Esophagus squamous epithelium (tissue), 4 donors: ENCODE results near the gene C2orf76.

Experiments
- POLR2A ChIP-seq, 4 donors: fragments of 450-650 bp; IDR thresholded peaks; one replicate each; pipeline ENCODE4 v1.6.1; 2017; ENCODE audit warnings: antibody characterized with exemption in 4 of 4, mild to moderate bottlenecking in 4 of 4, moderate library complexity in 3 of 4
- TF ChIP-seq, protein P1 (sequence below), 6 experiments: fragments of 450-650 bp in 4 of 6; fragments of 200-600 bp in 2 of 6; sonication (generic) in 2 of 6; IDR thresholded peaks; one replicate each; pipeline ENCODE4 v1.5.1; 2016 to 2019; ENCODE audit warnings: antibody characterized with exemption in 6 of 6, mild to moderate bottlenecking in 4 of 6, moderate library complexity in 4 of 6

DNA sequence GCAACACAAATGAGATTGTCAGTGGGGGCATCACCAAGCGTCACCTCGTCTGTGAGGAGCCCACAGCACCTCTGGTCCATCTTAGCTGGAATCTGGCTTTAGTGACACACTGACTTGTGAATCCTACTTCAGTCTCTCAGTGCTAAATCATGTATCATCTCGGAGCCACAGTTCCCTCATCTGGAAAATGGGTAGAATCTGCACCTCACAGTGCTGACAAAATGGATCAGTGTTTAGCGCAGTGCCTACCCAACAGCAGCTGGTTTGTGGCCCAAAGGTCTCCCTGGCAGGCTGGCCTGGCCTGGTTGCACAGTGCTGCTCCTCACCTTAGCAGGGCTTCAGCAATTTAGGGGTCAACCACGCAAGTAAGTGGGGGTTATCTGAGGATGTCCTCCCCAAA, 10.2 kb upstream of the C2orf76 start:
- TF ChIP-seq, protein P1, sequence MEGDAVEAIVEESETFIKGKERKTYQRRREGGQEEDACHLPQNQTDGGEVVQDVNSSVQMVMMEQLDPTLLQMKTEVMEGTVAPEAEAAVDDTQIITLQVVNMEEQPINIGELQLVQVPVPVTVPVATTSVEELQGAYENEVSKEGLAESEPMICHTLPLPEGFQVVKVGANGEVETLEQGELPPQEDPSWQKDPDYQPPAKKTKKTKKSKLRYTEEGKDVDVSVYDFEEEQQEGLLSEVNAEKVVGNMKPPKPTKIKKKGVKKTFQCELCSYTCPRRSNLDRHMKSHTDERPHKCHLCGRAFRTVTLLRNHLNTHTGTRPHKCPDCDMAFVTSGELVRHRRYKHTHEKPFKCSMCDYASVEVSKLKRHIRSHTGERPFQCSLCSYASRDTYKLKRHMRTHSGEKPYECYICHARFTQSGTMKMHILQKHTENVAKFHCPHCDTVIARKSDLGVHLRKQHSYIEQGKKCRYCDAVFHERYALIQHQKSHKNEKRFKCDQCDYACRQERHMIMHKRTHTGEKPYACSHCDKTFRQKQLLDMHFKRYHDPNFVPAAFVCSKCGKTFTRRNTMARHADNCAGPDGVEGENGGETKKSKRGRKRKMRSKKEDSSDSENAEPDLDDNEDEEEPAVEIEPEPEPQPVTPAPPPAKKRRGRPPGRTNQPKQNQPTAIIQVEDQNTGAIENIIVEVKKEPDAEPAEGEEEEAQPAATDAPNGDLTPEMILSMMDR (IDR thresholded peaks at IDR 0.05), result no peak
- no peak for TF ChIP-seq POLR2A (IDR thresholded peaks at IDR 0.05)
